ENCODE results near the gene GYPC. TPM values are rescaled to one million over a fixed set of nuclear protein-coding genes. Genes with fewer than 3 reads are reported as not detected.

The GYPC gene
- total RNA-seq, 1 experiment from 2014 or later = 0.75 TPM

GRCh38 chr2:126656431-126657147 is 631 bp downstream of the GYPC start:
- DNase-seq (ENCODE audit: low spot score) = peak; percentile 32
- ChIA-PET CTCF (no interaction called here), POLR2A (ENCODE audit: low non-redundant PET) (no interaction called here)
- H3K4me1 ChIP-seq (ENCODE audit: insufficient read depth, low read length, poor library complexity, severe bottlenecking) = peaks cover 25% of the 10 kb centered on the region
- H3K4me3 ChIP-seq (ENCODE audit: low read depth, low read length, poor library complexity, severe bottlenecking) = peak overlapping the region; percentile 33
- no peaks in the 10 kb centered on the region for H3K27me3 ChIP-seq (replicated peaks; ENCODE audit: insufficient read depth, low read depth, low read length, poor library complexity)
- H3K36me3 ChIP-seq (ENCODE audit: insufficient read depth, low read length, poor library complexity, severe bottlenecking) = no peaks in the 10 kb centered on the region
- H3K9me3 ChIP-seq (ENCODE audit: low read depth, low read length, poor library complexity, severe bottlenecking) = no peaks in the 10 kb centered on the region
- intact Hi-C loops (cut with micrococcal nuclease; ENCODE audit: unreplicated experiment) = no loop called here
- no peak overlapping the region for H3K27ac ChIP-seq (ENCODE audit: low read depth, low read length, poor library complexity, severe bottlenecking)
- BruUV-seq (replicated peaks) = no TSS peak
- TF ChIP-seq EZH2 (IDR thresholded peaks at IDR 0.05; ENCODE audit: borderline replicate concordance, low read depth, low read length, poor library complexity, severe bottlenecking) (no peak), CTCF (conservative IDR thresholded peaks at IDR 0.05; ENCODE audit: low read depth, low read length) (no peak)

GRCh38 chr2:126657148-126657635 is 1.2 kb downstream of the GYPC start:
- intact Hi-C loops (cut with micrococcal nuclease; ENCODE audit: unreplicated experiment) = no loop called here
- no peak overlapping the region for H3K27ac ChIP-seq (ENCODE audit: low read depth, low read length, poor library complexity, severe bottlenecking)
- H3K27me3 ChIP-seq (replicated peaks; ENCODE audit: insufficient read depth, low read depth, low read length, poor library complexity) = no peaks in the 10 kb centered on the region
- no peak overlapping the region for H3K4me3 ChIP-seq (ENCODE audit: low read depth, low read length, poor library complexity, severe bottlenecking)
- H3K9me3 ChIP-seq (ENCODE audit: low read depth, low read length, poor library complexity, severe bottlenecking) = no peaks in the 10 kb centered on the region
- POLR2A ChIA-PET (ENCODE audit: low non-redundant PET) = no interaction called here
- TF ChIP-seq EZH2 (IDR thresholded peaks at IDR 0.05; ENCODE audit: borderline replicate concordance, low read depth, low read length, poor library complexity, severe bottlenecking) (no peak), CTCF (conservative IDR thresholded peaks at IDR 0.05; ENCODE audit: low read depth, low read length) (no peak)
- CTCF ChIA-PET = no interaction called here
- H3K36me3 ChIP-seq (ENCODE audit: insufficient read depth, low read length, poor library complexity, severe bottlenecking) = no peaks in the 10 kb centered on the region
- peaks cover 25% of the 10 kb centered on the region for H3K4me1 ChIP-seq (ENCODE audit: insufficient read depth, low read length, poor library complexity, severe bottlenecking)
- DNase-seq (ENCODE audit: low spot score) = peak; percentile 53
- no TSS peak for BruUV-seq (replicated peaks)

DNA sequence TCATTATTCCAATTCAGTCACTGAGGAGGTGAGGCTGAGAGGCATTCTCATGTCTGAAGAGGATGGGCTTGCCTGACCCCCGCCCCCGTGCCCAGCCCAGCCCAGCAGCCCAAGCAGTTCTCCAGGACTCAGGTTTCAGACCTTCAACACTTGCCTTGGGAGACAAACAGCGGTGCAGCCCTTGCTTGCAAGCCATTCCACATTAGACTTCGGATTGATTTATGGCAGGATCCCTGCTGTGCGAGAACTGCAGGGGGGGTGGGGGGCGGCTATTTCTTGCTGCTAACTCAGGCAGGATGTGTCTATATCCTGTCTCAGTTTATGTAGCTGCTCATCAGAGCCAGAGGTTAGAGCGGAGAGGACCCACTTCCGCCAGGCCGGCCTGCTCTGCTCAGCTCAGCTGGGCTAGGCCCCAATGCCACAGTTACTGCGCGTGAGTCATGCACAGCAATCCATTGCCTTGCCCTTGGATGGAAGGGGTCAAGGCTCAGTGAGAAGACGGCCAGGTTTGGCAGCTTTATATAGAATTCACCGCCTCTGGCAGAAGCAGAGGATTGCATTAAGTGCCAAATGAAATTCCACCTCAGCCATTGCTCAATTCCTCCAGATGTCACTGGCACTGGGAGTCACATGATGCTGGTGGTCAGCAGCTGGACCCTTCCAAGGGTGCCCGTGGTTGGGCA is 1.8 kb downstream of the GYPC start:
- peak; percentile 75 for DNase-seq (ENCODE audit: low spot score)
- POLR2A ChIA-PET (ENCODE audit: low non-redundant PET) = no interaction called here
- no TSS peak for BruUV-seq (replicated peaks)
- H3K36me3 ChIP-seq (ENCODE audit: insufficient read depth, low read length, poor library complexity, severe bottlenecking) = no peaks in the 10 kb centered on the region
- TF ChIP-seq CTCF (conservative IDR thresholded peaks at IDR 0.05; ENCODE audit: low read depth, low read length) (no peak), EZH2 (IDR thresholded peaks at IDR 0.05; ENCODE audit: borderline replicate concordance, low read depth, low read length, poor library complexity, severe bottlenecking) (no peak)
- no peaks in the 10 kb centered on the region for H3K9me3 ChIP-seq (ENCODE audit: low read depth, low read length, poor library complexity, severe bottlenecking)
- no peaks in the 10 kb centered on the region for H3K27me3 ChIP-seq (replicated peaks; ENCODE audit: insufficient read depth, low read depth, low read length, poor library complexity)
- peaks cover 25% of the 10 kb centered on the region for H3K4me1 ChIP-seq (ENCODE audit: insufficient read depth, low read length, poor library complexity, severe bottlenecking)
- CTCF ChIA-PET = no interaction called here
- intact Hi-C loops (cut with micrococcal nuclease; ENCODE audit: unreplicated experiment) = no loop called here
- no peak overlapping the region for H3K27ac ChIP-seq (ENCODE audit: low read depth, low read length, poor library complexity, severe bottlenecking)
- no peak overlapping the region for H3K4me3 ChIP-seq (ENCODE audit: low read depth, low read length, poor library complexity, severe bottlenecking)

Data from A673 (cell line).